Lung (tissue), 12 donors: Measurements from ENCODE around the gene PLIN4. TPM values are rescaled to one million over a fixed set of nuclear protein-coding genes. Genes with fewer than 3 reads are reported as not detected.

ENCODE experiments used
- ATAC-seq: fragments of 200-7000 bp; cut with Tn5 transposase; one replicate; pipeline ENCODE4 v1.9.1; 2020; ENCODE audit warnings: moderate number of reproducible peaks; ENCODE audit not compliant: insufficient read depth, low FRiP score
- DNase-seq, 3 donors: peaks; one replicate each; pipeline ENCODE4 v3.0.0-alpha.2; 2013 to 2017
- H3K27ac ChIP-seq, 2 donors: one replicate each; pipeline ENCODE4 v1.5.1; 2013; ENCODE audit warnings: mild to moderate bottlenecking in 2 of 2, moderate library complexity in 2 of 2, control low read depth in 1 of 2, inconsistent platforms in 1 of 2, low read depth in 1 of 2, low read length in 1 of 2
- H3K27me3 ChIP-seq, 3 donors: one replicate each; pipeline ENCODE4 v1.5.1; 2013; ENCODE audit warnings: low read length in 2 of 3; ENCODE audit not compliant: control insufficient read depth in 3 of 3, insufficient read depth in 3 of 3
- H3K36me3 ChIP-seq, 4 donors: one replicate each; pipeline ENCODE4 v1.5.1; 2013; ENCODE audit warnings: low read length in 4 of 4, mild to moderate bottlenecking in 1 of 4, moderate library complexity in 1 of 4; ENCODE audit not compliant: control insufficient read depth in 4 of 4, insufficient read depth in 4 of 4
- H3K4me1 ChIP-seq, 5 donors: one replicate each; pipeline ENCODE4 v1.5.1; 2013; ENCODE audit warnings: low read length in 5 of 5, mild to moderate bottlenecking in 2 of 5, moderate library complexity in 1 of 5; ENCODE audit not compliant: control insufficient read depth in 5 of 5, insufficient read depth in 5 of 5
- H3K4me3 ChIP-seq: one replicate; pipeline ENCODE4 v1.5.1; 2013; ENCODE audit warnings: mild to moderate bottlenecking, control low read depth, moderate library complexity
- H3K9ac ChIP-seq, 2 donors: one replicate each; pipeline ENCODE4 v1.5.1; 2013; ENCODE audit warnings: low read length in 2 of 2, control low read depth in 1 of 2; ENCODE audit not compliant: insufficient read depth in 1 of 2
- H3K9me3 ChIP-seq, 4 donors: one replicate each; pipeline ENCODE4 v1.5.1; 2013; ENCODE audit warnings: low read length in 3 of 4, mild to moderate bottlenecking in 1 of 4, moderate library complexity in 1 of 4; ENCODE audit not compliant: control insufficient read depth in 4 of 4, insufficient read depth in 3 of 4
- CTCF ChIP-seq: IDR thresholded peaks from 2 replicates; pipeline ENCODE4 v1.5.1; 2012; ENCODE audit warnings: mild to moderate bottlenecking; ENCODE audit errors: control extremely low read depth, extremely low read depth
- WGBS, 2 donors: extraction: QIAGEN DNeasy Blood & Tissue Kit; methylation state at CpG; one replicate each; pipeline ENCODE4 v1.1.7; 2013; 5-methylcytosine and 5-hydroxymethylcytosine counted together
- polyA plus RNA-seq, 2 donors: library from polyadenylated mRNA; stranded (reverse); fragments of 200-250 nt; gene quantifications; one replicate each; pipeline ENCODE4 v1.2.1, GENCODE V29; 2013
- total RNA-seq, 2 donors: library from RNA; depleted of rRNA in 1 of 2; stranded (reverse); fragments of >200 nt in 1 of 2; gene quantifications; one replicate each; pipeline ENCODE4 v1.2.1, GENCODE V29; 2014 to 2021
- donor health status: control.
- donor health status: control.
- donor health status: Bipolar disorder and iron deficiency.
- donor health status: healthy.
- donor health status: DM: yes; HTN: yes; CAD: no.

PLIN4 gene
- total and polyA plus RNA-seq, 4 donors, result 0.85 to 5.0 (median 3.8) TPM

GRCh38 chr19:4495471-4495870, 22.8 kb downstream of the PLIN4 start:
- H3K36me3 ChIP-seq, result peaks cover 6 to 72% (median 21%) of the 10 kb centered on the region in 4 donors
- H3K4me3 ChIP-seq, result no peak overlapping the region
- 89 to 93% methylated on average over 12 of the region's 12 CpGs for WGBS, 2 donors
- H3K4me1 ChIP-seq, result no peaks in the 10 kb centered on the region
- no peak for TF ChIP-seq CTCF
- ATAC-seq (no peak), DNase-seq (no peak)
- H3K9ac ChIP-seq, result no peak overlapping the region
- H3K27me3 ChIP-seq, result no peaks in the 10 kb centered on the region
- H3K9me3 ChIP-seq, result peaks cover 0 to 5% (median 0%) of the 10 kb centered on the region in 4 donors
- no peak overlapping the region for H3K27ac ChIP-seq

GRCh38 chr19:4494691-4495064, 23.6 kb downstream of the PLIN4 start:
- ATAC-seq, result no peak
- no peaks in the 10 kb centered on the region for H3K27me3 ChIP-seq
- WGBS, 2 donors, result 93 to 96% methylated on average over 8 of the region's 8 CpGs
- no peak overlapping the region for H3K27ac ChIP-seq
- H3K4me1 ChIP-seq, result no peaks in the 10 kb centered on the region
- no peak overlapping the region for H3K4me3 ChIP-seq
- peaks cover 0 to 5% (median 0%) of the 10 kb centered on the region in 4 donors for H3K9me3 ChIP-seq
- DNase-seq, result no peak
- H3K9ac ChIP-seq, result no peak overlapping the region
- no peak for TF ChIP-seq CTCF
- peaks cover 6 to 76% (median 25%) of the 10 kb centered on the region in 4 donors for H3K36me3 ChIP-seq

GRCh38 chr19:4493929-4494690, 24.2 kb downstream of the PLIN4 start:
- H3K36me3 ChIP-seq, result peaks cover 6 to 73% (median 25%) of the 10 kb centered on the region in 4 donors
- ATAC-seq, result no peak
- no peak for DNase-seq

More at GRCh38 chr19:4493929-4494690, 24.2 kb downstream of the PLIN4 start:
- Histone ChIP-seq H3K4me3 (no peak overlapping the region), H3K4me1 (no peaks in the 10 kb centered on the region), H3K9ac (no peak overlapping the region), H3K27me3 (no peaks in the 10 kb centered on the region), H3K27ac (no peak overlapping the region), H3K9me3 (peaks cover 0 to 5% (median 0%) of the 10 kb centered on the region in 4 donors)
- 96 to 97% methylated on average over 58 to 61 of the region's 61 CpGs for WGBS, 2 donors
- TF ChIP-seq CTCF, result no peak
